HepG2 (cell line): ENCODE measurements around the gene TMEM131L. TPM values are rescaled to one million over a fixed set of nuclear protein-coding genes. Genes with fewer than 3 reads are reported as not detected.
A peak's percentile ranks its signal among the peaks of the same experiment; 100 is the strongest.

Experiments used
- ATAC-seq: fragments of 200-7000 bp; cut with Tn5 transposase; 3 replicates; pipeline ENCODE4 v1.9.1; 2020; ENCODE audit warnings: mild to moderate bottlenecking, moderate library complexity
- BruUV-seq: library from RNA; stranded (reverse); fragments of 400-500 nt; replicated peaks from 2 replicates; lab custom pipeline; 2021; lab: Mats Ljungman, UMichigan
- CTCF ChIA-PET: fragments of 300-600 bp; formaldehyde crosslinking; extraction: SDS; loops from one replicate; lab custom pipeline; 2021; ENCODE audit warnings: low total read pairs, inconsistent platforms, low intra/inter-chr PET ratio; lab: Yijun Ruan, JAX
- POLR2A ChIA-PET: fragments of 350-600 bp; sonication (Branson Sonifier 250); formaldehyde crosslinking; loops from one replicate; lab custom pipeline; 2020; ENCODE audit warnings: antibody characterized with exemption, inconsistent platforms; lab: Yijun Ruan, JAX
- DNase-seq: peaks from one replicate; pipeline ENCODE4 v3.0.0-alpha.2; 2015; ENCODE audit warnings: low spot score
- FAIRE-seq: peaks from 3 replicates; lab custom pipeline; 2011; peaks lifted over from hg19 to GRCh38; lab: Jason Lieb, UNC
- H2AFZ ChIP-seq: one replicate; pipeline ENCODE4 v1.6.1; 2011; ENCODE audit warnings: low read length, inconsistent platforms
- H3K27ac ChIP-seq: fragments of 300-600 bp; 3 replicates; pipeline ENCODE4 v1.8.0; 2011; ENCODE audit warnings: mixed run types, mild to moderate bottlenecking, mixed read lengths, low read length, inconsistent platforms; ENCODE audit not compliant: insufficient read depth; ENCODE audit errors: extremely low read length
- H3K27me3 ChIP-seq, 2 experiments: fragments of 200-600 bp in 1 of 2; 2 replicates in 1 of 2; 3 replicates in 1 of 2; pipeline versions ENCODE4 v1.6.0 to v1.8.0; 2011; ENCODE audit warnings: low read length in 2 of 2, mild to moderate bottlenecking in 2 of 2, moderate library complexity in 2 of 2, inconsistent platforms in 1 of 2; ENCODE audit not compliant: insufficient read depth in 2 of 2, control insufficient read depth in 1 of 2
- H3K36me3 ChIP-seq, 2 experiments: fragments of 200-600 bp in 1 of 2; replicated peaks in 1 of 2; 2 replicates in 1 of 2; 3 replicates in 1 of 2; pipeline versions ENCODE4 v1.5.1 to v1.8.0; 2011; ENCODE audit warnings: low read length in 2 of 2, inconsistent platforms in 1 of 2; ENCODE audit not compliant: insufficient read depth in 2 of 2, control insufficient read depth in 1 of 2
- H3K4me1 ChIP-seq: 2 replicates; pipeline ENCODE4 v1.5.1; 2012; ENCODE audit warnings: low read length, inconsistent platforms; ENCODE audit not compliant: insufficient read depth
- H3K4me2 ChIP-seq: 2 replicates; pipeline ENCODE4 v1.6.0; 2011; ENCODE audit warnings: low read depth, low read length, inconsistent platforms
- H3K4me3 ChIP-seq, 3 experiments: fragments of 200-600 bp in 1 of 3; sonication (generic), shearing (Covaris generic) in 1 of 3; replicated peaks in 1 of 3; 2 replicates each; pipeline ENCODE4 v1.5.1; 2011 to 2016; ENCODE audit warnings: low read length in 3 of 3, inconsistent platforms in 2 of 3, low read depth in 2 of 3, mild to moderate bottlenecking in 2 of 3, control low read depth in 1 of 3, mixed read lengths in 1 of 3; ENCODE audit not compliant: insufficient read depth in 1 of 3
- H3K79me2 ChIP-seq: one replicate; pipeline ENCODE4 v1.6.1; 2011; ENCODE audit warnings: low read length, inconsistent platforms; ENCODE audit not compliant: insufficient read depth
- H3K9ac ChIP-seq: 2 replicates; pipeline ENCODE4 v1.6.0; 2011; ENCODE audit warnings: mild to moderate bottlenecking, low read depth, low read length, inconsistent platforms; ENCODE audit not compliant: insufficient read depth
- H3K9me3 ChIP-seq: 2 replicates; pipeline ENCODE4 v1.5.1; 2012; ENCODE audit warnings: mild to moderate bottlenecking, low read length
- H4K20me1 ChIP-seq: 2 replicates; pipeline ENCODE4 v1.6.0; 2011; ENCODE audit warnings: inconsistent platforms, mild to moderate bottlenecking, low read length, moderate library complexity; ENCODE audit not compliant: insufficient read depth
- ATF6 ChIP-seq: sonication (generic); formaldehyde crosslinking; conservative IDR thresholded peaks from 2 replicates; pipeline ENCODE4 v1.4.0; 2020; ENCODE audit warnings: missing genetic modification reagents
- CAMTA2 ChIP-seq: sonication (generic); formaldehyde crosslinking; IDR thresholded peaks from 2 replicates; pipeline ENCODE4 v1.4.0; 2020; ENCODE audit warnings: mild to moderate bottlenecking, missing genetic modification reagents, borderline replicate concordance
- PPARG ChIP-seq: conservative IDR thresholded peaks from 2 replicates; pipeline ENCODE4 v1.6.1; 2016; ENCODE audit warnings: missing biosample characterization, missing genetic modification reagents
- SP140L ChIP-seq: sonication (generic); formaldehyde crosslinking; IDR thresholded peaks from 2 replicates; pipeline ENCODE4 v1.4.0; 2020; ENCODE audit warnings: missing genetic modification reagents, borderline replicate concordance
- XBP1 ChIP-seq: sonication (generic); formaldehyde crosslinking; IDR thresholded peaks from 2 replicates; pipeline ENCODE4 v1.5.0; 2020; ENCODE audit warnings: missing genetic modification reagents
- ZNF576 ChIP-seq: sonication (generic); formaldehyde crosslinking; IDR thresholded peaks from 2 replicates; pipeline ENCODE4 v1.4.0; 2020; ENCODE audit warnings: mild to moderate bottlenecking, missing genetic modification reagents
- ZNF639 ChIP-seq: conservative IDR thresholded peaks from 2 replicates; pipeline ENCODE4 v1.6.1; 2018; ENCODE audit warnings: missing genetic modification reagents
- WGBS: methylation state at CpG from one replicate; pipeline ENCODE4 v1.1.6; 2017; ENCODE audit warnings: low lambda C conversion rate; 5-methylcytosine and 5-hydroxymethylcytosine counted together
- in situ Hi-C: cut with HindIII; loops from 2 replicates; pipeline ENCODE4 v1.10.0; 2017; ENCODE audit warnings: low pct_unique_long_range_greater_than_20kb; ENCODE audit not compliant: extremely low pct_ligation_motif_present
- intact Hi-C: fragments of 100-400 bp; cut with micrococcal nuclease; formaldehyde crosslinking; loops from one replicate; pipeline ENCODE4 v1.10.0; 2022; ENCODE audit not compliant: unreplicated experiment
- polyA plus RNA-seq, 8 experiments: library from polyadenylated mRNA; depleted of rRNA in 3 of 8; stranded (reverse) in 7 of 8; unstranded in 1 of 8; fragments of >200 nt; fragmentation: Illumina TruSeq in 4 of 8; extraction: Trizol in 4 of 8; gene quantifications; 2 replicates each; pipeline versions ENCODE4 v1.2.1 to v1.2.3, GENCODE V29; 2011 to 2016; ENCODE audit warnings: low read depth in 4 of 8, missing spikeins in 1 of 8, mixed read lengths in 1 of 8; ENCODE audit not compliant: insufficient read depth in 1 of 8
- total RNA-seq, 5 experiments: library from RNA; depleted of rRNA; stranded (reverse); fragments of >200 nt; fragmentation: Illumina TruSeq; extraction: Trizol; gene quantifications; 2 replicates each; pipeline ENCODE4 v1.2.3, GENCODE V29; 2016; ENCODE audit warnings: low read depth in 1 of 5

The TMEM131L gene
- total and polyA plus RNA-seq, 2 of the 13 experiments (the other 11 are each of a cell fraction or from before 2014, with no cell fraction given), result 2.2 to 4.5 TPM

DNA sequence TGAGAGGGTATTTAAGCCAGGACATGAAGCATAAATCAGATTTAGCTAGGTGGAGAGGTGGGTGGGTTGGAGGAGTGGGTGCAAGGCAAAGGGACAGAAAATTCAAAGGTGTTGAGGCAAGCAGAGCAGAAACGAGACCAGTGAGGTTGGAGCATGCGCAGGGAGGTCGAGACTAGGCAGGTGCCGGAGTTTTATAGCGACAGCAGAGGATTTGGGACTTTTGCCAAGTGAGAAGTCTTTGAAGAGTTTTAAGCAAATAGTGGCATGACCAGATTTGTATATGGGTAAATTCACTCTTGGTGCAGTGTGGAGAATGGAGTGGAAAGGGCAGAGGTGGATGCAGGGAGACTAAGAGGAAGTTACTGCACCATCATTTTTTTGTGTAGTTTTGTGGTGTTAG, 110.9 kb downstream of the TMEM131L start:
- in situ Hi-C loops (loop anchor here (5.0 to 10.0 kb wide), 2 partner anchors 230 to 422 kb away; no protein-coding TSS in a partner anchor), intact Hi-C loops (loop anchor here (10.0 kb wide), 1 partner anchor 372 kb away; the partner anchor contains the start of gene TRIM2)
- Histone ChIP-seq H4K20me1 (no peaks in the 10 kb centered on the region), H3K9ac (no peak overlapping the region), H3K79me2 (no peaks in the 10 kb centered on the region), H2AFZ (no peak overlapping the region), H3K27me3 (no peaks in the 10 kb centered on the region), H3K27ac (no peak overlapping the region), H3K4me1 (peaks cover 22% of the 10 kb centered on the region), H3K9me3 (no peaks in the 10 kb centered on the region), H3K4me3 (no peak overlapping the region), H3K4me2 (0 out of 2 replicates have a peak overlapping the region, but pooled peaks have one; percentile 10), H3K36me3 (no peaks in the 10 kb centered on the region)
- FAIRE-seq (no peak), DNase-seq (peak; percentile 29), ATAC-seq (no peak)
- TF ChIP-seq XBP1 (CRISPR knock-in tag), result no peak
- TF ChIP-seq PPARG (CRISPR knock-in tag), result no peak
- no TSS peak for BruUV-seq
- WGBS, result 52% methylated on average over 5 of the region's 5 CpGs
- ChIA-PET CTCF (interaction anchor here (0.9 to 3.9 kb wide), 3 partner anchors 144 to 232 kb away, joined by 3 to 31 read pairs (median 15); partner anchors contain the start of gene MND1), POLR2A (no interaction called here)

GRCh38 chr4:153579410-153579809, 113.2 kb downstream of the TMEM131L start:
- Histone ChIP-seq H4K20me1 (no peaks in the 10 kb centered on the region), H3K9ac (no peak overlapping the region), H3K27me3 (no peaks in the 10 kb centered on the region), H3K79me2 (no peaks in the 10 kb centered on the region), H3K4me3 (no peak overlapping the region), H3K4me2 (no peak overlapping the region), H2AFZ (no peak overlapping the region), H3K27ac (no peak overlapping the region), H3K4me1 (peaks cover 17% of the 10 kb centered on the region), H3K36me3 (no peaks in the 10 kb centered on the region), H3K9me3 (no peaks in the 10 kb centered on the region)
- 94% methylated on average over 4 of the region's 4 CpGs for WGBS
- intact Hi-C loops, result loop anchor here (10.0 kb wide), 1 partner anchor 375 kb away; the partner anchor contains the start of gene TRIM2
- FAIRE-seq (no peak), DNase-seq (no peak), ATAC-seq (no peak)
- POLR2A ChIA-PET, result no interaction called here
- in situ Hi-C loops, result loop anchor here (5.0 to 10.0 kb wide), 2 partner anchors 232 to 425 kb away; no protein-coding TSS in a partner anchor
- no TSS peak for BruUV-seq
- TF ChIP-seq ZNF639 (CRISPR knock-in tag) (no peak), SP140L (CRISPR knock-in tag) (no peak), CAMTA2 (CRISPR knock-in tag) (no peak), ZNF576 (no peak), ATF6 (CRISPR knock-in tag) (no peak)
- CTCF ChIA-PET, result no interaction called here
